Stomach (tissue), 9 donors: ENCODE results near the gene BHMT. TPM values are rescaled to one million over a fixed set of nuclear protein-coding genes. Genes with fewer than 3 reads are reported as not detected.

ENCODE experiments used
- DNase-seq, 2 donors: peaks; one replicate each; pipeline versions ENCODE4 v3.0.0 to v3.0.0-alpha.2; 2013 to 2019
- H3K27ac ChIP-seq, 5 donors: fragments of 200-600 bp in 4 of 5; sonication (generic) in 4 of 5; one replicate each; pipeline ENCODE4 v1.5.1; 2013 to 2019; ENCODE audit warnings: mild to moderate bottlenecking in 1 of 5, moderate library complexity in 1 of 5
- H3K27me3 ChIP-seq, 3 donors: fragments of 200-600 bp; sonication (generic); one replicate each; pipeline ENCODE4 v1.5.1; 2017 to 2019; ENCODE audit warnings: mixed run types in 1 of 3
- H3K36me3 ChIP-seq, 4 donors: fragments of 200-600 bp; sonication (generic); 1 replicate in 3 of 4; 2 replicates in 1 of 4; pipeline ENCODE4 v1.5.1; 2016 to 2019
- H3K4me1 ChIP-seq, 4 donors: fragments of 200-600 bp; sonication (generic); one replicate each; pipeline ENCODE4 v1.5.1; 2016 to 2019
- H3K4me3 ChIP-seq, 4 donors: fragments of 200-600 bp; sonication (generic) in 3 of 4; one replicate each; pipeline ENCODE4 v1.5.1; 2016 to 2019; ENCODE audit warnings: mild to moderate bottlenecking in 1 of 4
- H3K9me3 ChIP-seq, 4 donors: fragments of 200-600 bp; sonication (generic); one replicate each; pipeline ENCODE4 v1.5.1; 2016 to 2019
- EP300 ChIP-seq: sonication (generic); formaldehyde crosslinking; IDR thresholded peaks from one replicate; pipeline ENCODE4 v1.6.1; 2017; ENCODE audit warnings: antibody characterized with exemption
- POLR2A ChIP-seq, 4 donors: fragments of 450-650 bp; IDR thresholded peaks; one replicate each; pipeline ENCODE4 v1.6.1; 2016; ENCODE audit warnings: antibody characterized with exemption in 4 of 4, control low read depth in 2 of 4, mild to moderate bottlenecking in 1 of 4, moderate library complexity in 1 of 4
- POLR2AphosphoS5 ChIP-seq, 3 donors: sonication (generic); formaldehyde crosslinking; IDR thresholded peaks; one replicate each; pipeline ENCODE4 v1.6.1; 2016; ENCODE audit warnings: antibody characterized with exemption in 3 of 3
- WGBS, 5 donors: extraction: QIAGEN DNeasy Blood & Tissue Kit in 3 of 5; methylation state at CpG; one replicate each; pipeline versions ENCODE4 v1.1.5 to v1.1.7; 2013 to 2018; 5-methylcytosine and 5-hydroxymethylcytosine counted together
- intact Hi-C: fragments of 100-400 bp; cut with DNase I; formaldehyde crosslinking; loops from one replicate; pipeline ENCODE4 v1.15.1; 2023; ENCODE audit warnings: low total_unique reads
- polyA plus RNA-seq, 3 donors: library from polyadenylated mRNA; stranded (reverse); fragments of 200-250 nt; gene quantifications; one replicate each; pipeline ENCODE4 v1.2.3, GENCODE V29; 2013
- total RNA-seq, 5 donors: library from RNA; depleted of rRNA; stranded (reverse); fragments of >200 nt; gene quantifications; one replicate each; pipeline versions ENCODE4 v1.1.0 to v1.2.3, GENCODE V29; 2014 to 2016
- TF ChIP-seq, protein P1 (sequence below), 7 experiments: fragments of 450-650 bp in 4 of 7; fragments of 200-600 bp in 3 of 7; sonication (generic) in 3 of 7; IDR thresholded peaks; one replicate each; pipeline ENCODE4 v1.5.1; 2016 to 2019; ENCODE audit warnings: antibody characterized with exemption in 7 of 7, control low read depth in 2 of 7, mild to moderate bottlenecking in 1 of 7
- donor health status: healthy with polysubstance abuse.
- donor health status: Bipolar disorder and iron deficiency.
- donor health status: healthy.

The BHMT gene
- total and polyA plus RNA-seq, 8 donors: 0.53 to 4.0 (median 2.6) TPM; not detected in 3

DNA sequence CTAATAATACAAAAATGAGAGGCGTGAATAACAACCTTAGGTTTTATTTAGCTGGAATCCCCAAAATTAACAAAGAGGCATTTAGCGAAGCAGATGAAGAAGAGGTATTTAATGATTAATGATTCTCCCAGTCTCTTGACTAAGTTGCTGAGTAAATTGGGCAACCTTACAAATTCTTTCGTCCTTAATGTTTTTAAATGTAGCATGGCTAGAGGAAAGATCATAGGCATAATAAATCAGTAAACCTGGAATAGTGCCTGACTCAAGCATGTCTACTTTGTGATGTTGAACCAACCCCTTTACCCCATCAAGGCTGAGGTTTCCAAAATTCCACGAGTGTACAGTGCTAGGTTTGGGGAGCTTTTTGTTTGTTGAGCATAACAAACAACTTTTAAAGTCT is 7.9 kb downstream of the BHMT start:
- 83 to 89% (median 86%) methylated on average over 4 of the region's 4 CpGs for WGBS, 5 donors
- intact Hi-C loops: no loop called here
- Histone ChIP-seq H3K27ac (no peak overlapping the region), H3K9me3 (no peaks in the 10 kb centered on the region), H3K4me3 (no peak overlapping the region), H3K4me1 (no peaks in the 10 kb centered on the region), H3K36me3 (peaks cover 0 to 4% (median 0%) of the 10 kb centered on the region in 4 donors), H3K27me3 (no peaks in the 10 kb centered on the region)
- TF ChIP-seq EP300 (no peak), POLR2AphosphoS5 (IDR thresholded peaks at IDR 0.05) (no peak), POLR2A (IDR thresholded peaks at IDR 0.05) (no peak)
- TF ChIP-seq, protein P1, sequence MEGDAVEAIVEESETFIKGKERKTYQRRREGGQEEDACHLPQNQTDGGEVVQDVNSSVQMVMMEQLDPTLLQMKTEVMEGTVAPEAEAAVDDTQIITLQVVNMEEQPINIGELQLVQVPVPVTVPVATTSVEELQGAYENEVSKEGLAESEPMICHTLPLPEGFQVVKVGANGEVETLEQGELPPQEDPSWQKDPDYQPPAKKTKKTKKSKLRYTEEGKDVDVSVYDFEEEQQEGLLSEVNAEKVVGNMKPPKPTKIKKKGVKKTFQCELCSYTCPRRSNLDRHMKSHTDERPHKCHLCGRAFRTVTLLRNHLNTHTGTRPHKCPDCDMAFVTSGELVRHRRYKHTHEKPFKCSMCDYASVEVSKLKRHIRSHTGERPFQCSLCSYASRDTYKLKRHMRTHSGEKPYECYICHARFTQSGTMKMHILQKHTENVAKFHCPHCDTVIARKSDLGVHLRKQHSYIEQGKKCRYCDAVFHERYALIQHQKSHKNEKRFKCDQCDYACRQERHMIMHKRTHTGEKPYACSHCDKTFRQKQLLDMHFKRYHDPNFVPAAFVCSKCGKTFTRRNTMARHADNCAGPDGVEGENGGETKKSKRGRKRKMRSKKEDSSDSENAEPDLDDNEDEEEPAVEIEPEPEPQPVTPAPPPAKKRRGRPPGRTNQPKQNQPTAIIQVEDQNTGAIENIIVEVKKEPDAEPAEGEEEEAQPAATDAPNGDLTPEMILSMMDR (IDR thresholded peaks at IDR 0.05): no peak
- DNase-seq: no peak

GRCh38 chr5:79120221-79120620 is 8.6 kb downstream of the BHMT start:
- WGBS, 5 donors: 89 to 95% (median 92%) methylated on average over 4 of the region's 4 CpGs

DNA sequence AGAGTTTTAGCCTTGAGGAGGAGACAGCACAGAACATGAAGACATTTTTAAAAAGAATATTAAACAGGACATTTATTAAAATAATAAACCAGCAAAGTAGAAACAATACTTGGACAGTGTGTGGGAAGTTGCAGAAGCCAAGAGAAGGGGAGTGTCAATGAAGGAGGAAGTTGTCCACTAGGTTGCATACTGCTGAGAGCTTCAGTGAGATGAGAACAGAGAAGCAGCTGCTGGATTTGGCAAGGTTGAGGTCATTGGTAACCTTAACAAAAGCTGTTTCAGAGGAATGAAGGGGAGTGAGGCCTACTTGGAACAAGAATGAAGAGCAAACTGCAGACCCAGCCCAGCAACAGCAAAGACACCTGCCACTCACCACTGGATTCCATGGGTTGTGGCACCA is 11.4 kb downstream of the BHMT start:
- intact Hi-C loops: no loop called here
- TF ChIP-seq POLR2A (IDR thresholded peaks at IDR 0.05) (no peak), EP300 (no peak), POLR2AphosphoS5 (IDR thresholded peaks at IDR 0.05) (no peak)
- TF ChIP-seq, protein P1 (IDR thresholded peaks at IDR 0.05): no peak
- H3K27me3 ChIP-seq: no peaks in the 10 kb centered on the region
- H3K4me3 ChIP-seq: no peak overlapping the region
- H3K9me3 ChIP-seq: no peaks in the 10 kb centered on the region
- no peaks in the 10 kb centered on the region for H3K4me1 ChIP-seq
- H3K36me3 ChIP-seq: peaks cover 0 to 4% (median 0%) of the 10 kb centered on the region in 4 donors
- H3K27ac ChIP-seq: no peak overlapping the region
- no peak for DNase-seq

More at GRCh38 chr5:79120221-79120620, 8.6 kb downstream of the BHMT start:
- intact Hi-C loops: no loop called here
- H3K9me3 ChIP-seq: no peaks in the 10 kb centered on the region
- no peak for DNase-seq
- H3K27ac ChIP-seq: no peak overlapping the region
- H3K36me3 ChIP-seq: peaks cover 0 to 4% (median 0%) of the 10 kb centered on the region in 4 donors
- no peaks in the 10 kb centered on the region for H3K27me3 ChIP-seq
- H3K4me1 ChIP-seq: no peaks in the 10 kb centered on the region
- H3K4me3 ChIP-seq: no peak overlapping the region
- TF ChIP-seq EP300 (no peak), POLR2AphosphoS5 (IDR thresholded peaks at IDR 0.05) (no peak), POLR2A (IDR thresholded peaks at IDR 0.05) (no peak)
- TF ChIP-seq, protein P1 (IDR thresholded peaks at IDR 0.05): no peak

- no peak for TF ChIP-seq EP300
- TF ChIP-seq POLR2A (IDR thresholded peaks at IDR 0.05): no peak
- TF ChIP-seq, protein P1 (IDR thresholded peaks at IDR 0.05): no peak
- TF ChIP-seq POLR2AphosphoS5 (IDR thresholded peaks at IDR 0.05): no peak
- peaks cover 0 to 4% (median 0%) of the 10 kb centered on the region in 4 donors for H3K36me3 ChIP-seq
- no peak overlapping the region for H3K4me3 ChIP-seq
- no peak overlapping the region for H3K27ac ChIP-seq
- intact Hi-C loops: no loop called here
- WGBS, 5 donors: 63 to 77% (median 74%) methylated on average over 1 of the region's 1 CpG
- no peaks in the 10 kb centered on the region for H3K27me3 ChIP-seq
- H3K9me3 ChIP-seq: no peaks in the 10 kb centered on the region
- no peaks in the 10 kb centered on the region for H3K4me1 ChIP-seq
- no peak for DNase-seq
Measured at GRCh38 chr5:79124607-79125006, 13.0 kb downstream of the BHMT start.
